GM21717 (cell line): ENCODE measurements around the gene ICAM1.

Experiments used
- ATAC-seq: cut with Tn5 transposase; IDR thresholded peaks from one replicate; pipeline ENCODE4 v1.9.1; 2021; ENCODE audit warnings: mild to moderate bottlenecking, moderate library complexity; ENCODE audit not compliant: unreplicated experiment

ICAM1 gene

GRCh38 chr19:10321417-10321797 is 50.5 kb downstream of the ICAM1 start:
- no peak for ATAC-seq

GRCh38 chr19:10321874-10322835 is 51.2 kb downstream of the ICAM1 start:
- ATAC-seq = no peak

GRCh38 chr19:10325732-10326131 is 54.8 kb downstream of the ICAM1 start:
- no peak for ATAC-seq

DNA sequence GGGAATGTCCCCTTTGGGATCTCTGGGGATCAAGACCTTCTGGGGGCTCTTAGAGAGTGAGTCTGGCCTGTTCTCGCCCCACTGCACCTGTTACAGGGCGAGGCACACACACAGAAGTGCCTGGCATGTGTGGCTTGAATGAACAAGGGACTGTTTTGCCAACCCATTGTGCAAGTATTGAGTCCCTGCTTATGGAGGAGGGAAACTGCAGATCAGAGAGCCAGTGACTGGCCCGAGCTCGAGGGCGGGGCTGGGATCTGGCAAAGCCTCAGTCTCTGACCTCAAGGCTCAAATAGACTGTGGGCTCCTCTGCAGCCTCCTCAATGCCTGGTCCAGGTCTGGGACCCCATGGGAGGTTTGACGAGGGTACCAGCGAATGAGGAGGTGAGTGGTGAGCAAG is 56.9 kb downstream of the ICAM1 start:
- no peak for ATAC-seq

GRCh38 chr19:10328558-10329429 is 57.9 kb downstream of the ICAM1 start:
- ATAC-seq = no peak

GRCh38 chr19:10329555-10329954 is 58.6 kb downstream of the ICAM1 start:
- ATAC-seq = no peak

- peak; percentile 10 for ATAC-seq
These were observed 61.4 kb downstream of the ICAM1 start for GRCh38 chr19:10332158-10332964.

- ATAC-seq = peak; percentile 69
These were observed 62.2 kb downstream of the ICAM1 start, which contains the start of gene RAVER1 for GRCh38 chr19:10332965-10333757. Gene RAVER1 (minus strand): TSS chr19:10333529. CDS start chr19:10333507, 22 bp downstream.

DNA sequence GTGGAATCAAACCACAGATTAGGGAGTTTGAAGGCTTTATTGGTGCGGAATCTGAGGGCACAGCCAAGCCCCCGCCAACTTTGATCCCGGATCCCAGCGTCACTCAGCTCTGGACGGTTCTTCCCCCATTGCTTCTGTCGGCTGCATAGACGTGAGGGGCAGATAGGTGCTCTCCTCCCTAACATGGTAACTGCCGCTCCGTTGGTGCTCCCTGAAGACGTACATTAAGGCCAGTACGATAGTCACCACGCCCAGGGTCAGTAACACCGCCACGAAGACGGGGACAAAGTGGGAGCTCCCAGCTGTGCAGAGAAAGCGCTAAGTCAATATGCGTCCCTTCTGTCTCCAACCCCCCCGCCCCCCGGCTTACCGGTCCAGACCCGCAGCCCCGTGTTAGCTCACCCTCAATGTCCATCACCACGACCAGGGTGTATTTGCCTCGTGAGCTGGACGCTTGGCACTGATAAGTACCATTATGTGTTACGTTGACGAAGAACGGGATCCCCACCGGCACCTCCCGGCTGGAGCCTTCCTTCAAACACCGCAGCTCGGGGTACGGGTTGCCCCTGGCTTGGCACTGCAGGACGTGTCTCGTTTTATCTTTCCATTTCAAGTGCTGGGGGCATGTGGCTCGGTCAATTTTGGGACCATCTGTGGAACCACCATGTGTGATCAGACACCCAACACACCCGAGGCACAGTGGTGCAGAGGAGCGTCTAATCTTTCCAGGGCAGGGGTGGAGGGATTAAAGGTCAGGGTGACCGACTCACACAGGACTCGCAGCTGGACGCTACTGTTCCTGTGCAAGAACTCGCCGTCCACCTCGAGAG is 63.1 kb downstream of the ICAM1 start:
- ATAC-seq = no peak

DNA sequence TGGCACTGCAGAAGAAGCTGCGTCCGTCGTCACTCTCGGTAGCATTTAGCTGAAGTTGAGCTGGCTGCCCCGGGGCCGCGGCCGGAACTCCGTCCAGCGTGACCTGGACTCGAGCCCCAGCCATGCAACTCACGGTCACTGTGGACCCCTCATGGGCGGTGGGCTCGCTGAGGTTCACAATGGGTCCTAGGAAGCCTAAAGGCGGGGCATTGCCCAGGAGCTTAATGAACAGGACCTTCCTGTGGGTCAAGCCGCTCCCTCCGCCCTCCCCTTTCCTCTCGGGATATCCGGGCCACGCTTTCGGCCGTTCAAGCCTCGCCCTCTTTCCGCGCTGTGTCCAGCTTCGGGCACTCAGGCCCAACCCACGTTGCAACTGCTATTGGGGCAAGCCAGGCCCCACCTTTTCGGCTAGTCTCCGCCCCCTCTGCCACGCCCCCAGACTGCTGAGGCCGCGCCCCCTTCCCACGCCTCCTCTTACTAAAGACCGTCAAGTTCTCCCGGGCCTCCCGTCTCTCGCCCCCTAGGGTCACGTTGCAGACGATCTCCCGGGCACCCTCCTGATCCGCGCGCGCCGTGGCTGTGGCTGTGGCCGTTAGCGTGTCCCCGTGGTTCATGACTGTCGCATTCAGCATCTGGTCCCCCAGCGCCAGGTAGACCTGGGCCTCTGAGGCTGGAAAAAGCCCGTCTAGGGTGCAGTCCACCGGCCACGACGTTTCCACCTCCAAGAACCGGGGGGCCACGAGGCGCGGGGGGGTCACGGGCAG is 63.9 kb downstream of the ICAM1 start:
- no peak for ATAC-seq

DNA sequence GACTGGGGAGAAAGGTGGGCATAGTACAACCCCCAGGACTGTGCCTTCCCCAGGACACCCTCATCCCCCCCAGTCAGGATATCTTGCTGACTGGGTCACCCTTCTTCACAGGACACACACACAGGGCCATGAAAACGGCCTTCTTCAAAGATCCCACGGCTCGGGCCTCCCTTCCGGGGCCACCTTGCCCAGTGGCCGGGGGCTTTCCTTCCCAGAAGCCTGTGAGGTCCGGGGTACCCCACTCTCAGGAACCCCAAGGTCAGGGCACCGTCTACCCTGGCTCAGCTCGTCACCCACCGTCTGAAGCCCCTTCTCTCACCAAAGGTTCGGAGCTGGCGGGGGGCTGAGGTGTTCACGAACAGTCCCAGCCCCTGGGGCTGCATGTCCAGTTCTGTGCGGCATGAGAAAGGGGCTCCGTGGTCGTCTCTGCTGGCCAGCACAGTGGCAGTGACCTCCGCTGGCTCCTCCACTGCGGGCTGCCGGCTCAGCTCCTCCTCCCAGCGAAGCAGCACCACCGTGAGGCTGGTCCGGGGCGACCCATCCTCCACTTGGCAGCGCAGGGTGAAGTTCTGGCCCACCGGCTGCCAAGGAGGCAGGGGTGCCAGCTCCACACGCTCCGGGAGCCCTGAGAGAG is 64.5 kb downstream of the ICAM1 start:
- ATAC-seq = no peak
